A549 treated with AZD2906 at 1 μM for 4 hours (cell line): ENCODE results near the gene ABCA12. TPM values are rescaled to one million over a fixed set of nuclear protein-coding genes. Genes with fewer than 3 reads are reported as not detected.

ENCODE experiments used
- total RNA-seq: library from RNA; stranded (reverse); fragments of 200-300 nt; extraction: Qiagen RNA extraction; gene quantifications from 5 replicates; pipeline ENCODE4 v1.2.3, GENCODE V29; 2022

The ABCA12 gene
- total RNA-seq = 0.15 to 0.43 TPM (median 0.23 TPM) in 5 replicates

DNA sequence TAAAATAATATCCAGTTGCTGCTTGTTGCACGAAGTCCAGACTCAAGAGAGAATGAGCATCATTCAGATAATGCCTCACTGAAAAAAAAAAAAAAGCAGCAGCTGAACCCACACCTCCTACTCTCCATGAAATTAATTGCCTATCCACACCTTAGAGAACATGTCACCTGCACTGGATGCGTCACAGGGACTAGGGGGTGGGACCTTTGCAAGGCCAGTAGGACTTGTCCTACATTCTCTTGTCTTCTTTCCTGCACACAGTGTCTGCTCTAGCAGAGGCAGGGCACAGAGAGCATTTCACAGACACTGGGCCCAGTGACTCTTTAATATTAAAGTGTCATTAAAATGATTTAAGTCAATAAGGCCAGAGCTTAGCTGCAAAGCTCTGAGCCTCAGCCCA, at the start of gene ABCA12:
ABCA12 (minus strand) TSS at position 148 of the 400 bp plus-strand sequence. CDS start 418 bp downstream, outside the sequence.

Other genes starting within 250 kb of the ABCA12 start
- gene ATIC, start 173.4 kb upstream of the ABCA12 start, total RNA-seq = 197 to 212 TPM (median 202 TPM) in 5 replicates